ENCODE results near the gene FAM53B.

The FAM53B gene

GRCh38 chr10:124637091-124637700, 107.0 kb downstream of the FAM53B start:
- Histone ChIP-seq H2AFZ (ENCODE audit: insufficient read depth, low read length, poor library complexity) (no peak overlapping the region), H4K8ac (ENCODE audit: low read depth, low read length) (no peak overlapping the region), H3K36me3 (ENCODE audit: control insufficient read depth in 1 of 2, insufficient read depth in 2 of 2, low read length in 2 of 2) (peaks cover 0 to 3% of the 10 kb centered on the region in 2 experiments), H3K9me3 (ENCODE audit: insufficient read depth, low read depth, low read length) (peaks cover 4% of the 10 kb centered on the region), H4K12ac (ENCODE audit: low read depth, low read length) (no peak overlapping the region), H2BK120ac (ENCODE audit: insufficient read depth, low read length, poor library complexity) (no peak overlapping the region), H3K27me3 (ENCODE audit: insufficient read depth, low read length) (no peaks in the 10 kb centered on the region), H4K91ac (ENCODE audit: low read depth, low read length) (no peak overlapping the region), H2BK12ac (ENCODE audit: low read length) (no peak overlapping the region), H3K79me2 (ENCODE audit: control insufficient read depth, insufficient read depth, low read length, poor library complexity) (peaks cover 4% of the 10 kb centered on the region), H3K4ac (ENCODE audit: low read depth, low read length) (no peak overlapping the region), H3K18ac (ENCODE audit: low read length) (no peak overlapping the region), H3K9ac (ENCODE audit: low read length) (no peak overlapping the region), H3K23ac (ENCODE audit: low read length) (no peak overlapping the region), H2AK5ac (ENCODE audit: low read length) (no peak overlapping the region), H3K14ac (ENCODE audit: low read length) (no peak overlapping the region), H3K27ac (ENCODE audit: low read depth, low read length) (no peak overlapping the region), H3K79me1 (ENCODE audit: low read length) (peaks cover 4% of the 10 kb centered on the region), H3K4me1 (ENCODE audit: control insufficient read depth in 1 of 2, insufficient read depth in 2 of 2, low read length in 2 of 2) (peaks cover 15 to 16% of the 10 kb centered on the region in 2 experiments), H2BK5ac (ENCODE audit: low read depth, low read length, poor library complexity) (no peak overlapping the region), H3K4me2 (ENCODE audit: low read length) (no peak overlapping the region), H3K4me3 (ENCODE audit: low read depth, low read length) (no peak overlapping the region)
- no peak for DNase-seq
- WGBS (ENCODE audit: extremely low coverage, insufficient coverage, insufficient read length): no CpG with 5 or more reads among the region's 14 CpGs

DNA sequence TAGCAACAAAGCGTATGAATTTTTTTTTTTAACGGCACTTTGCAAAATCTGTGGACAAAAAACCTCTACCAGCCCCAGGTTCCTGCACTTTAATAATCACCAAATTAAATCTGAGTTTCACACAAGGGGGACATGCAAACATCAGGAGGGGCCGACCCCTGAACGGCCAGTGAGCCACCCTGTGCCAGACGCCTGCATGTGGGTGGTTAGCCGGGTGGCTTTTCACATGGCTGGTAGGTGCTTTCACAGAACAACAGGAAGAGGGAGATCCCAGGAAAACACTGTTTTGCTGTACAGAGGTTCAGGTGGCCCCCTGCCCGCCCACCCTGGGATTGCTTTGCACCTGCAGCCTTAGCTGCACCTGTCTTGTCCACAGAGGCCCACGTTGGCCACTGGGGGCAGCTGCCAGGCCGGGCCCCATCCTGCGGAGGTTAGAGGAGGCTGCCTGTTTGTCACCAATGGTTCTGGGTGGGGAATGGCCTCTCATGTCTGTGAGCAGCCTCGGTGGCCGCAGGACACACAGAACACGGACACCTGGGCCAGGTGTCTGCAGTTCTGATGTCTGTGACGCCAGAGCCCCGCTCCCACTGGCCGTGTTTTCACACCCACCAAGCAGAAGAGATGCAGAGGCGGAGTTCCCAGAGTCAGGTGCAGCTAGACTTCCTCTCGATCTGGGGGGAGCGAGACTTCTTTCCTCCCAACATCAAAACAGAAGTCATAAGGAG, 107.7 kb downstream of the FAM53B start:
- Histone ChIP-seq H2BK120ac (ENCODE audit: insufficient read depth, low read length, poor library complexity) (no peak overlapping the region), H2BK5ac (ENCODE audit: low read depth, low read length, poor library complexity) (no peak overlapping the region), H3K14ac (ENCODE audit: low read length) (no peak overlapping the region), H4K91ac (ENCODE audit: low read depth, low read length) (no peak overlapping the region), H3K9me3 (ENCODE audit: insufficient read depth, low read depth, low read length) (peaks cover 4% of the 10 kb centered on the region), H3K9ac (ENCODE audit: low read length) (no peak overlapping the region), H4K8ac (ENCODE audit: low read depth, low read length) (no peak overlapping the region), H3K36me3 (ENCODE audit: control insufficient read depth in 1 of 2, insufficient read depth in 2 of 2, low read length in 2 of 2) (peaks cover 0 to 3% of the 10 kb centered on the region in 2 experiments), H3K23ac (ENCODE audit: low read length) (no peak overlapping the region), H3K4me1 (ENCODE audit: control insufficient read depth in 1 of 2, insufficient read depth in 2 of 2, low read length in 2 of 2) (peaks cover 14% of the 10 kb centered on the region in 2 experiments), H3K27me3 (ENCODE audit: insufficient read depth, low read length) (no peaks in the 10 kb centered on the region), H3K18ac (ENCODE audit: low read length) (no peak overlapping the region), H3K79me2 (ENCODE audit: control insufficient read depth, insufficient read depth, low read length, poor library complexity) (peaks cover 4% of the 10 kb centered on the region), H2AFZ (ENCODE audit: insufficient read depth, low read length, poor library complexity) (no peak overlapping the region), H2AK5ac (ENCODE audit: low read length) (no peak overlapping the region), H4K12ac (ENCODE audit: low read depth, low read length) (no peak overlapping the region), H3K4me3 (ENCODE audit: low read depth, low read length) (no peak overlapping the region), H2BK12ac (ENCODE audit: low read length) (no peak overlapping the region), H3K4me2 (ENCODE audit: low read length) (no peak overlapping the region), H3K79me1 (ENCODE audit: low read length) (peaks cover 4% of the 10 kb centered on the region), H3K4ac (ENCODE audit: low read depth, low read length) (no peak overlapping the region), H3K27ac (ENCODE audit: low read depth, low read length) (no peak overlapping the region)
- no CpG with 5 or more reads among the region's 19 CpGs for WGBS (ENCODE audit: extremely low coverage, insufficient coverage, insufficient read length)
- no peak for DNase-seq

GRCh38 chr10:124632566-124632965, 111.6 kb downstream of the FAM53B start:
- no peak overlapping the region for H3K27ac ChIP-seq (ENCODE audit: low read depth, low read length)
- no peak overlapping the region for H3K4me2 ChIP-seq (ENCODE audit: low read length)
- H3K4me3 ChIP-seq (ENCODE audit: low read depth, low read length): no peak overlapping the region
- peaks cover 8% of the 10 kb centered on the region for H3K9me3 ChIP-seq (ENCODE audit: insufficient read depth, low read depth, low read length)
- H2BK5ac ChIP-seq (ENCODE audit: low read depth, low read length, poor library complexity): no peak overlapping the region
- no peak overlapping the region for H4K91ac ChIP-seq (ENCODE audit: low read depth, low read length)
- DNase-seq: peak in 1 of 2 donors; percentile 23
- H2BK12ac ChIP-seq (ENCODE audit: low read length): no peak overlapping the region
- no peak overlapping the region for H3K9ac ChIP-seq (ENCODE audit: low read length)
- H3K36me3 ChIP-seq (ENCODE audit: control insufficient read depth in 1 of 2, insufficient read depth in 2 of 2, low read length in 2 of 2): no peaks in the 10 kb centered on the region
- no peak overlapping the region for H2BK120ac ChIP-seq (ENCODE audit: insufficient read depth, low read length, poor library complexity)
- peaks cover 0 to 7% of the 10 kb centered on the region in 2 experiments for H3K4me1 ChIP-seq (ENCODE audit: control insufficient read depth in 1 of 2, insufficient read depth in 2 of 2, low read length in 2 of 2)
- H4K8ac ChIP-seq (ENCODE audit: low read depth, low read length): no peak overlapping the region
- H3K14ac ChIP-seq (ENCODE audit: low read length): no peak overlapping the region
- H3K27me3 ChIP-seq (ENCODE audit: insufficient read depth, low read length): no peaks in the 10 kb centered on the region
- H4K12ac ChIP-seq (ENCODE audit: low read depth, low read length): no peak overlapping the region
- WGBS (ENCODE audit: extremely low coverage, insufficient coverage, insufficient read length): no CpG with 5 or more reads among the region's 10 CpGs
- no peak overlapping the region for H2AK5ac ChIP-seq (ENCODE audit: low read length)
- no peak overlapping the region for H3K23ac ChIP-seq (ENCODE audit: low read length)
- no peak overlapping the region for H2AFZ ChIP-seq (ENCODE audit: insufficient read depth, low read length, poor library complexity)
- no peaks in the 10 kb centered on the region for H3K79me2 ChIP-seq (ENCODE audit: control insufficient read depth, insufficient read depth, low read length, poor library complexity)
- H3K18ac ChIP-seq (ENCODE audit: low read length): no peak overlapping the region
- H3K79me1 ChIP-seq (ENCODE audit: low read length): no peaks in the 10 kb centered on the region
- H3K4ac ChIP-seq (ENCODE audit: low read depth, low read length): no peak overlapping the region

- peak; percentile 33 to 34 for DNase-seq
- WGBS (ENCODE audit: extremely low coverage, insufficient coverage, insufficient read length): no CpG with 5 or more reads among the region's 19 CpGs
These were observed 112.1 kb downstream of the FAM53B start for GRCh38 chr10:124632064-124632531.

More at GRCh38 chr10:124632064-124632531, 112.1 kb downstream of the FAM53B start:
- no peak overlapping the region for H3K27ac ChIP-seq (ENCODE audit: low read depth, low read length)
- H3K9me3 ChIP-seq (ENCODE audit: insufficient read depth, low read depth, low read length): peaks cover 8% of the 10 kb centered on the region
- no peak overlapping the region for H4K91ac ChIP-seq (ENCODE audit: low read depth, low read length)
- H4K12ac ChIP-seq (ENCODE audit: low read depth, low read length): no peak overlapping the region
- no peak overlapping the region for H2AFZ ChIP-seq (ENCODE audit: insufficient read depth, low read length, poor library complexity)
- no peaks in the 10 kb centered on the region for H3K79me2 ChIP-seq (ENCODE audit: control insufficient read depth, insufficient read depth, low read length, poor library complexity)
- H2BK5ac ChIP-seq (ENCODE audit: low read depth, low read length, poor library complexity): no peak overlapping the region
- H2BK12ac ChIP-seq (ENCODE audit: low read length): no peak overlapping the region
- no peak overlapping the region for H3K9ac ChIP-seq (ENCODE audit: low read length)
- H3K14ac ChIP-seq (ENCODE audit: low read length): no peak overlapping the region
- peaks cover 3 to 9% of the 10 kb centered on the region in 2 experiments for H3K4me1 ChIP-seq (ENCODE audit: control insufficient read depth in 1 of 2, insufficient read depth in 2 of 2, low read length in 2 of 2)
- no peak overlapping the region for H3K23ac ChIP-seq (ENCODE audit: low read length)
- no peak overlapping the region for H2AK5ac ChIP-seq (ENCODE audit: low read length)
- no peak overlapping the region for H3K4me2 ChIP-seq (ENCODE audit: low read length)
- no peak overlapping the region for H4K8ac ChIP-seq (ENCODE audit: low read depth, low read length)
- H3K4ac ChIP-seq (ENCODE audit: low read depth, low read length): no peak overlapping the region
- no peaks in the 10 kb centered on the region for H3K36me3 ChIP-seq (ENCODE audit: control insufficient read depth in 1 of 2, insufficient read depth in 2 of 2, low read length in 2 of 2)
- H2BK120ac ChIP-seq (ENCODE audit: insufficient read depth, low read length, poor library complexity): no peak overlapping the region
- H3K79me1 ChIP-seq (ENCODE audit: low read length): no peaks in the 10 kb centered on the region
- H3K4me3 ChIP-seq (ENCODE audit: low read depth, low read length): no peak overlapping the region
- no peak overlapping the region for H3K18ac ChIP-seq (ENCODE audit: low read length)
- no peaks in the 10 kb centered on the region for H3K27me3 ChIP-seq (ENCODE audit: insufficient read depth, low read length)
